ENCODE measurements around the gene MSANTD7.
A peak's percentile ranks its signal among the peaks of the same experiment; 100 is the strongest.
"Not testable (repeated sequence)": the region's sequence is repeated elsewhere in the genome, so short reads cannot be mapped to it uniquely, and the experiment has no call there.

MSANTD7 gene

GRCh38 chr10:14837003-14837756 is 926 bp upstream of the MSANTD7 start:
- no peak for DNase-seq

GRCh38 chr10:14838582-14839304 is 637 bp downstream of the MSANTD7 start:
- peak in 16 of 56 donors; percentile 13 to 54 (median 26) for DNase-seq

- DNase-seq: peak in 2 of 56 donors; percentile 18 to 24
Measured at GRCh38 chr10:14839305-14839695, 1.2 kb downstream of the MSANTD7 start.

- no peak for DNase-seq
Measured at GRCh38 chr10:14840178-14840577, 2.1 kb downstream of the MSANTD7 start.

- no peak for DNase-seq
Measured at GRCh38 chr10:14843327-14843988, 5.4 kb downstream of the MSANTD7 start.

GRCh38 chr10:14844948-14845347 is 6.8 kb downstream of the MSANTD7 start:
- no peak for DNase-seq

- DNase-seq: no peak
Measured at GRCh38 chr10:14852236-14852635, 14.1 kb downstream of the MSANTD7 start.

- DNase-seq: no peak
Measured at GRCh38 chr10:14855453-14855852, 17.3 kb downstream of the MSANTD7 start.

- no peak for DNase-seq
Measured at GRCh38 chr10:14858338-14858960, 20.3 kb downstream of the MSANTD7 start.

GRCh38 chr10:14859043-14859442 is 20.9 kb downstream of the MSANTD7 start:
- DNase-seq: no peak

- DNase-seq: no peak
Measured at GRCh38 chr10:14859775-14860174, 21.7 kb downstream of the MSANTD7 start.

- DNase-seq: no peak
Measured at GRCh38 chr10:14860791-14861190, 22.7 kb downstream of the MSANTD7 start.

GRCh38 chr10:14864466-14864865 is 26.4 kb downstream of the MSANTD7 start:
- not testable (repeated sequence) for DNase-seq

- DNase-seq: not testable (repeated sequence)
Measured at GRCh38 chr10:14864871-14865270, 26.8 kb downstream of the MSANTD7 start.

GRCh38 chr10:14873090-14873760 is 35.1 kb downstream of the MSANTD7 start:
- no peak for DNase-seq

- no peak for DNase-seq
Measured at GRCh38 chr10:14875941-14876340, 37.8 kb downstream of the MSANTD7 start.

GRCh38 chr10:14876764-14877163 is 38.7 kb downstream of the MSANTD7 start:
- no peak for DNase-seq

GRCh38 chr10:14878266-14879123 is 40.4 kb downstream of the MSANTD7 start, which contains the start of gene SUV39H2:
Gene SUV39H2 (plus strand): TSS chr10:14878866. CDS start chr10:14878889, 23 bp downstream.
- DNase-seq: peak; percentile 40 to 97 (median 91)

GRCh38 chr10:14879124-14879927 is 41.2 kb downstream of the MSANTD7 start:
- peak in 23 of 56 donors; percentile 7 to 62 (median 34) for DNase-seq

Measured in nucleus accumbens (tissue), 56 donors.